NCI-H1417 (cell line): ENCODE data around the gene UQCRHL.
"Not testable (repeated sequence)": the region's sequence is repeated elsewhere in the genome, so short reads cannot be mapped to it uniquely, and the experiment has no call there.

ENCODE experiments used
- DNase-seq, 3 experiments: peaks; one replicate each; lab custom pipeline; 2025; lab: John Stamatoyannopoulos, UW

The UQCRHL gene

DNA sequence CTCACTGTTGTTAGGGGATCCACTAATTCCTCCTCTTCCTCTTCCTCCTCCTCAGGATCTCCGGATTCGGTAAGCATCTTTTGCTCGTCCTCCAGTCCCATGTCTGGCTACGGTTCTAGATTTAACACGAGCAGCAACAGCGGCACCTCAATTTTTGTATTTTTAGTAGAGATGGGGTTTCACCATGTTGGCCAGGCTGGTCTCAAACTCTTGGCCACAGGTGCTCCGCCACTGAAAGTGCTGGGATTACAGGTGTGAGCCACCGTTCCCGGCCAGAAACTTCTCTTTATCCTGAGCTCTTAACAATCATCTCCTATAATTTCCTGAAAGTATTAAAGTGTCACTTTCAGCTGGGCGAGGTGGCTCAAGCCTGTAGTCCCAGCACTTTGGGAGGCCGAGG, at the start of gene UQCRHL:
Gene UQCRHL (minus strand): TSS at position 101 of the 400 bp plus-strand sequence. CDS start 0 bp downstream, at position 101.
- DNase-seq, result peak in 1 of 3 experiments; percentile 34

DNA sequence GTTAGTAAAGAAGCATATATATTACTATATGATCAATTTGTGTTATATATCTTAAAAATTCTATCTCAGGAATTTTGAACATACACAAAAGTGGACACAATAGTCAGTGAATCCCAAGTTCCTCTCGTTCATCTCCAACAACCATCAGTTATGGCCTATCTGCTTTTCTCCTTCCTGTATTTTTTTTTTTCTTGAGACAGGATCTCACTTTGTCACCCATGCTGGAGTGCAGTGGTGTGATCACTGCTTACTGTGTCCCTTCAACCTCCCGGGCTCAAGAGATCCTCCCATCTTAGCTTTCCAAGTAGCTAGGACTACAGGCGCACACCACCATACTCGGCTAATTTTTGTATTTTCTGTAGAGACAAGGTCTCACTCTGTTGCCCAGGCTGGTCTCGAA, 49.4 kb upstream of the UQCRHL start:
- no peak for DNase-seq

DNA sequence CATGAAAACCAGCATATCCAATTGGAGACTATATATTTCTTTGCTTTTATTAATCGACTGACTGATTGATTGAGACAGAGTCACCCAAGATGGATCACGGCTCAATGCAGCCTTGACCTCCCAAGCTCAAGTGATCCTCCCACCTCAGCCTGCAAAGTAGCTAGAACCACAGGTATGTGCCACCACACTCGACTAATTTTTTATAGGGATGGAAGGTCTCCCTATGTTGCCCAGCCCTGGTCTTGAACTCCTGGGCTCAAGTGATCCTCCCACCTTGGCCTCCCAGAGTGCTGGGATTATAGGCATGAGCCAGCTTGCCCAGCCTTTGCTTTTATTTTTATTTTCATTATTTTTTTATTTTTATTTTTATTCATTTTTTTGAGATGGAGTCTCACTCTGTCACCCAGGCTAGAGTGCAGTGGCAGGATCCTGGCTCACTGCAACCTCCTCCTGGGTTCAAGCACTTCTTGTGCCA, 45.4 kb upstream of the UQCRHL start:
- no peak for DNase-seq

DNA sequence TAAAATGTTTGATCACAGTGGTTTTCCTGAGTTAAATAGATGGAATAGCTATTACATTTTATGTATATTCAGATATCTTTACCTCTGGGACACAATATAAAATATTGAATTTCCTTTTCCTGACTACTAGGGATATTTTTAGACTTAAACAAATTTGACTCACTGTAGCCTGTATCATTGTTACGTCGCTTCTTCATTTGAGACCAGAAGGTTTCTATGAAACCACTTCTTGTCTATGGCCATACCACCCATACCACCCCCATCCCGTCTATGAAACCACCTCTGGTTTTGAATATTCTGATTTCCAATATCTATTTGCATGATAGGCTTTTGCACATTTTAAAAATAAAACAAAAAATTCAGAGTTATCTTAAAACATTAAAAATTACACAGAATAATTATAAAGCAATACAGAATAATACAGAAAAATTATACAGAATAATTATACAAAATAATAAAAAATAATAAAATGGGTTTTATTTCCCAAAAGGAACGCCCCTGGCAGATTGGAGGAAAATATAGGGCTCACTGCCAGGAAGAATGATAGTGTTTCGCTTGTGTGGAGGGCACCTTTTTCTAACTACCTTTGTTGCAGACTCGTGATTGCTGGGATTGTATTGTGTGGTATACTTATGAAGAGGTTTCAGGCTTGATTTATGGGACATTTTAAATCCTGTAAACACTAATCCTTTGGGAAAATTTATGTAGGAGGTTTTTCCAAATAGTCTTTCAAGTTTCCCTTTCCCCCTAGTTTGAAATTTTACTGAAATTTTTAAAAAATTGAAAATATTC, 44.8 kb upstream of the UQCRHL start:
- peak in 1 of 3 experiments; percentile 32 for DNase-seq

DNA sequence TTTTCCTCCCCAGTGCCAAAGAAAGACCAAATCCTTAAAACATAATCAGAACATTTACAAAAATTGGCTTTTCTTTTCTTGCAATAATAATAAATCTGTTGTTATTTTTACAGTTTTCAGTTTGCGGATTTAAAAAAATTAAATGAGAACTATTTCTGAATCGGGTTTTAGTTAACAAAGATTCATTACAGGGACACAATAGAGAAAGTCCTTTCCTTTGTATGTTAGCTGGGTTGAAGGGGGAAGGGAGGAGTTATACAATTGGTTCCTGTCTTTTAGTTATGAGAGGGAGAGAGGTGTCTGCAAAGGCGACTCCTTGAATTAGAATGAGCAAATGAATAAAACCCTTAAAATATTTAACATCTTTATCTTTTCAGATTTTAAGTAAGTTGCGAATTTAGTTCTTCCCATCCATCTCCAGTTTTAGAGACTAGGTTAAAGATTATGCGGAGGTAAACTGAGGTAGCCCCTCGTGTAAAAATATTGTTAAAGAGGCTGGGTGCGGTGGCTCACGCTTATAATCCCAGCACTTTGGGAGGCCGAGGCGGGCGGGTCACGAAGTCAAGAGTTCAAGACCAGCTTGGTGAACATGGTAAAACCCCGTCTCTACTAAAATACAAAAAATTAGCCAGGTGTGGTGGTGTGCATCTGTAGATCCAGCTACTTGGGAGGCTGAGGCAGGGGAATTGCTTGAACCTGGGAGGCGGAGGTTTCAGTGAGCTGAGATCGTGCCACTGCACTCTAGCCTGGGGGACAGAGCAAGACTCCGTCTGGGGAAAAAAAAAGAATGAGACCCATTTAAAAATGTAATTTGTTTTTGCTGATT, 44.0 kb upstream of the UQCRHL start:
- DNase-seq, result peak in 2 of 3 experiments; percentile 15 to 62

DNA sequence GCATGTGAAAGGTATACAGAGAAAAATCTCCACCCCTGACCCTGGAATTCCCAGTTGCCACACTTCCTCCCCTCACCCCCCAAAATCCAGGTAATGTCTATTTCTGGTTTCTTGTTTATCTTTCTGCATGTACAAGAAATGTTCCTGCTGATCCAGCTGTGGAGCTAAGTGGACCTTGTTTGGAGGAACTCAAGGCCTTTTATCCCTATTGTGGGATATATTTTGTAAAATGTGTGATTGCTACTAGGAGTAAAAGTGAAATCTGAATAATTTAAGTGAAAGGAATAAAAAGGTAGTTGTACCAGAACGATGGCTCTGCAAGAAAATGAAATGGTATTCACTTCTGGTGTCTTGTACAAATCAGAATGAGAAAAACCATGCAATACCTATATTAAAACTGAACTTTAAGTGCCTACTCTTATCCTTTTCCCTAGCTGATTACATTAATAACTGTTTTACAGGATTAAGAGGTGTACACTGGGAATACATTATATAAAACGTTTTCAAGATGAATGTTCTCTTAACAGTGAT, 43.1 kb upstream of the UQCRHL start:
- DNase-seq, result peak in 2 of 3 experiments; percentile 23 to 68

DNA sequence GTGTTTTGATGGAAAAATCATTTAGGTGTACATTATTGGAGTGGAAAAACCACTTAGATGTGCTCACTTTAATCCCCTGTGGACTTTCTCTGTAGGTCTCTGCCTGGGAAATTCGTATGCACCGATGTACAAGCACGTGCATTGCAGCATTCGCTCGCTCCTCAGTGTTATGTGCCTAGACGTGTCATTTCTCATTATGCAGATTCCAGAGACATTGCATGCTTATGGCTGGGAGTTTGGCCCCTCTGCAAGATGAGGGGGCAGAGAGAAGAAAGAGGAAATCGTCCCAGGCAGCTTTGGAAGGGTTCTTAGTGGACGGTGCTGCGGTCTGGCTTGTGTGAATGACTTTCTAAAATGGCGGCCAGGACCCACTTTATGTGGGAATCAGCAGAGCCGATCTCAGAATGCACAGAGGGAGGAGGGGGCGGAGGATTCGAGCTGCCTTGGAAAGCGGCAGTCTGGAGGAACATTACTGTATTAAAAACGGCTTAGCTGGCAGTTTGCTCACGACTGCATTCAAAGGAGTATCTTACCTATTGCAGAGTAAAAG, 42.4 kb upstream of the UQCRHL start:
- DNase-seq, result peak; percentile 81 to 88 (median 82)

DNA sequence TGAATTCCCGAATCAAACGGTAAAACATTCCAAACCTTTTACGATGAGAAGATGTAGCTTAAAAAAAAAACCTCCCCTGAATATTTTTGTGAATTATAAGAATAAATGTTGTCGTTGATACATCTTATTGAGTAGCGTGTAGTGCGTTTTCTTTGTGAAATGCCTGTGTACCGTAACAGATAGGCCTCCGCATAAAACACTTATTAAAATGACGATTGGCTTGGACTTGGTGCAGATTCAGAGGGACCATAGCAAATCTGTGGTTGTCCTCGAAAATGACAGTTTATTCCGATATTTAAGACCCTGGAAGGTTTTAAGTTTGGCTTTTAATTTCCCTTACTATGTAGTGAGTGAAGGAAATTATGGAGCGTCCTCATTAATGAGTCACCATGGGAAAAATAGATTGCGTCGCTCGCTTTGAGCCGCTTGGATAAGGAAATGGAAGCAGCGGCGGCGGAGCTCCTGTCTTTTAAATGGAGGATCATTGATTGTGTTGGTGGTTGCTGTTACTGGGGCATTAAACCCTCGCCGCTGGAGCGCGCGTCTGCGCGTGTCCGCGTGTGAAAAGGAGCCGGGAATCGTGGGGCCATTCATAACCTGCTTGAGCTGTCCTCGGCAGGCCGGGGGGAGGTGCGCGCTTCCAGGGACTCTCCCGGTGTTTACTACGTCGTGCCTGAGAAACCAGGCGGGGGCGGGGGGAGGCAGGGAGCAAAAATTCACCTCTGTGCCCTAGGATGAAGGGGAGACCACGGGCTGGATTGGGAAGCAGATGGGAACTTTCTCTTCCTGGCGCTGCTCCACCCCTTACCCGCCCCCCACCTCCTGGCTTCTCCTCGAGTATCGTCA, 41.7 kb upstream of the UQCRHL start:
- DNase-seq, result peak; percentile 86 to 94 (median 89)

DNA sequence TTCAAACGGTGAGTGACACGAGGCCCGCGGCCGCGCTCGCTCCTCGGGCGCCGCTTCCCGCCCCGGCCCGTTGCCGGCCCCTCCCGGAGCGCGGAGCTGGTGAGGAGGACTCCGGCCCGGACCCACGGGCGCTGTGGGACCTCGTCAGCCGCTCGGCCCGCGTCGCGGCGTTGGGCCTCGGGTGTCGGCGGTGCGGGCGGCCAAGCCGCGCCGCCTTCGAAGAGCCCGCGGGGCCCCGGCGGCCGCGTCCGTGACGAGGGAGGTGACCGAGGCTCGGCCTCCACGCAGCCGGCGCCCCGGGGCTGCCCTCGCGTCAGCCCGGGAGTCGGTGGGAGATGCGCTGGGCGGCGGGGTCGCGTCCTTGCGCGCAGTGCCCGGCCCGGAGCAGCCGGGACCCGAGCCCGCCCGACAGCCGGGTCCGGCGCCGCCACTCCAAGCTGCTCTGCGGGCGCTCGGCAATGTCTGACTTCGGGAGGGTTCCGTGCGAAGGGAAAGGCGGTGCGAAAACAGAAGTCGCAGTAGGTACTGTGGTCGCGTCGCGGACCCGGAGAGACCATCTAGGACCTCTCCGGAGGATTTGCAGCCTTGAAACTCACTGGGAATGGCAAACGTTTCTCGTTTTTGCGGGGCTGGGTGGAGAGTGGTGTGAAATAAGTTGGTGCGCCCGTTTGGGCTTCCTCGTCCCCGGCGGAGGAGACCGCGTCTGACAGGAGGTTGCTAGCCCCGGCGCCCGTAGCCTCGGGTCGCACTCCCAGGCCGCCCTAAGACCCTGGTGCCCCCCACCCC, 40.9 kb upstream of the UQCRHL start:
- DNase-seq, result peak; percentile 43 to 74 (median 68)

DNA sequence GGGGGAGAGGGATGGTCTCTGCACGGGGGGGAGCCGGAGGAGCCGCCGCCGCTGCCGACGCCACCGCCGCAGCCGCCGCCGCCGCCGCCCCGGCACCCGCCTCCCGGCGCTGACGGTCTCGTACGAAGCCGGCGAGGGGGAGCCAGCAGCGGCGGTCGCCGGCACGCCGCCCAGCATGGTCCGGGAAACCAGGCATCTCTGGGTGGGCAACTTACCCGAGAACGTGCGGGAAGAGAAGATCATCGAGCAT, 40.4 kb upstream of the UQCRHL start:
- no peak for DNase-seq

DNA sequence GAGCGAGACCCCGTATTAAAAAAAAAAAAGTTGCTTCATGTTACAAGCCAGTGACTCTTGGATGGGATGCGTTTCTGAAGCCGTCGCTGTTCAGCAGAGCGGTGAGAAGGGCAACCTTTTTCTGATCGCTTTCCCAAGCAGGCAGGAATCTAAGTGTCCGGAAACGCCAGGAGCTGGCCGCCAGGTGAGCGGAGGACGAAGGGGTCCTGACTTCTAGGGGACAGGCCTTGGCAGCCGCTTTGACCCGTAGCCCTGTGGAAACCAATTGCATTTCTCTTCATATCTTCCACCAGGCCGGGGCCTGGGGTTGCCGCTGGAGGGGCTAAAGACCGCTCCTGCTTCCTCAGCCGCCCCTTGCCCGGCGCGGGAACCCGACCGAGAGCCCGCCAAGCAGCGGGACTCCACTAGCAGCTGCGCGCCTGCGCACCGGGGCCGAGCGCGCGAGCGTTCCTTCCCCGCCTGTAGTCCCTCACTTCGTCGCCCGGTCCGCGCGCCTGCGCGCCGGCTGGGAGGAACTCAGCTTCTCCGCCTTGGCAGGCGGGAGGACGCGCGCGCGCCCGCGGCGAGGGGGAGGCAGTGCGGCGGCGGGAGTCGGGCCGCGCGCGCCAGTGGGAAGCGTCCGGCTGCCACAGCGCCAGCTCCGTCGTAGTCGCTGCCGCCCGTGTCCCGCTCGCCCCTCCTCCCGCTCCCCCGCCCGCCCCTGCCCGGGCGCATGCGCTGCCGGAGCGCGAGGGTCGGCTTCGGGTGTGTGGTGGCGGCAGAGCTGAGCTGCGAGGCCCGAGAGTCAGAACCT, 39.8 kb upstream of the UQCRHL start, which contains the start of gene SPEN:
Gene SPEN (plus strand): TSS at position 608 of the 793 bp plus-strand sequence. CDS start 361 bp downstream, outside the sequence.
- peak; percentile 97 to 99 (median 98) for DNase-seq

DNA sequence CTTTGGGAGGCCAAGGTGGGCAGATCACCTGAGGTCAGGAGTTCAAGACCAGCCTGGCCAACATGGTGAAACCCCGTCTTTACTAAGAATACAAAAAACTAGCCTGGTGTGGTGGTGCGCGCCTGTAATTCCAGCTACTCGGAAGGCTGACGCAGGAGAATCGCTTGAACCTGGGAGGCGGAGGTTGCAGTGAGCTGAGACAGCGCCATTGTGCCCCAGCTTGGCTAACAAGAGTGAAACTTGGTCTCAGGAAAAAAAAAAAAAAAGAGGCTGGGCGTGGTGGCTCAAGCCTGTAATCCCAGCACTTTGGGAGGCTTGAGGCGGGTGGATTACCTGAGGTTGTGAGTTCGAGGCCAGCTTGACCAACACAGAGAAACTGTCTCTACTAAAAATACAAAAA, 38.6 kb upstream of the UQCRHL start:
- DNase-seq, result not testable (repeated sequence)

DNA sequence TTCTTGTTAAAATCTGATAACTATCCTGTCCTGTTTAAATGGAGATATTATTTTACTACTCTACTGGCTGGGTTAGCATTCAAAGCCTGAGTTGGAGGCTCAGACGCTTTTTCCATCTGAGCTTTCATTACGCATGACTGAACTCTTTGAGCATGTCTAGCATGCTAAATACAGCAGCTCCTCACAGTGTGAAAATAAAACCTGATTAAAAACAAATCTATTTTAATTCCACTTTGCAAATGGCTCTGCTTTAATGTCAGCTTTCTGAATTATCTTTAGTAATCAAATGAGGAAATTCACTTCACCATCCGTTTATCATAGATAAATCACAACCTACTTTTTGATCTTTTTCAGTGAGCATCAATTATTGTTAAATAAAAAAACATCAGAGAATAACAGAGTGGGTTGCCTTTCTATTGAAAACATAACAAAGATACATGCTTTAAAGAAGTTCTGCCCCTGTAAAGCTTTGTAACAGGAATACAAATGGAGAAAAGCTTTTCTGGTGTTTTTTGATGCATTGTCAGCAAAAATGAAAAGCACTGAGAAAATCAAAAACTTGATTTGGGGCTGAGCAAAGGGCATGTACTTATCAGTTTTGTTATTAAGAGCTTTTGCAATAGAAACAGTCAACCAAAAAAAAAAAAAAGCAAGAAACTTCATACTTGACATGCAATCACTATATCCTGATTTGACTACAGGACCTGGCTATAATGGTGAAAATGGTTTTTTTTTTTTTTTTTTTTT, 36.5 kb upstream of the UQCRHL start:
- DNase-seq, result peak; percentile 14 to 62 (median 41)

DNA sequence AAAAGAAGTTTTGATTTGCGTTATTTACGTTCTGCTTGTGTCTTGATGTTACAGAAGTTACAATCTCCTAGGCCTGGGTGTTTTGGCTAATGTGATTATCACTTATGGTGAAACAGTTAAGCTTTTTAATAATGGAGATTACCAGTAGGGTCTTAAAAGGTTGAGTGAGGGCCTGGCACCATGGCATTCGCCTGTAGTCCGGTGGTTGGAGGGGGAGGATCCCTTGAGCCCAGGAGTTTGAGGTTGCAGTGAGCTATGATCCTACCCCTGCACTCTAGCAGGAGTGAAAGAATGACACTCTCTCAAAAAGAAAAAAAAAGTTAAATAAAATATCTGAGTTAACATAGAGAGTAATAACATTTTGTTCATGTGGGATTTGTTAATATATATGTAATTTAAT, 31.3 kb upstream of the UQCRHL start:
- no peak for DNase-seq

DNA sequence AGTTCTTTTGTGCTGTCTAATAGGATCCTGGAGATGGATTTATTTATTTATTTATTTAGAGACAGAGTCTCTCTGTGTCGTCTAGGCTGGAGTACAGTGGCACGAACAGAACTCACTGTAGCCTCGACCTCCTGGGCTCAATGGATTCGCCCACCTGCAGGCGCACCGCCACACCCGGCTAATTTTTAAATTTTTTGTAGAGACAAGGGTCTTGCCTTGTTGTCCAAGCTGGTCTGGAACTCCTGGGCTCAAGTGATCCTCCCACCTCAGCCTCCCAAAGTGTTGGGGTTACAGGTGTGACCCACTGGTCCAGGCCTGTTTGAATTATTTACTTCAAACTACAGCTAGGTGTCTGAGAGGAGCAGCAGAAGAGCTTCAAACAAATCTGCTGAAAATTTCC, 30.5 kb upstream of the UQCRHL start:
- no peak for DNase-seq

DNA sequence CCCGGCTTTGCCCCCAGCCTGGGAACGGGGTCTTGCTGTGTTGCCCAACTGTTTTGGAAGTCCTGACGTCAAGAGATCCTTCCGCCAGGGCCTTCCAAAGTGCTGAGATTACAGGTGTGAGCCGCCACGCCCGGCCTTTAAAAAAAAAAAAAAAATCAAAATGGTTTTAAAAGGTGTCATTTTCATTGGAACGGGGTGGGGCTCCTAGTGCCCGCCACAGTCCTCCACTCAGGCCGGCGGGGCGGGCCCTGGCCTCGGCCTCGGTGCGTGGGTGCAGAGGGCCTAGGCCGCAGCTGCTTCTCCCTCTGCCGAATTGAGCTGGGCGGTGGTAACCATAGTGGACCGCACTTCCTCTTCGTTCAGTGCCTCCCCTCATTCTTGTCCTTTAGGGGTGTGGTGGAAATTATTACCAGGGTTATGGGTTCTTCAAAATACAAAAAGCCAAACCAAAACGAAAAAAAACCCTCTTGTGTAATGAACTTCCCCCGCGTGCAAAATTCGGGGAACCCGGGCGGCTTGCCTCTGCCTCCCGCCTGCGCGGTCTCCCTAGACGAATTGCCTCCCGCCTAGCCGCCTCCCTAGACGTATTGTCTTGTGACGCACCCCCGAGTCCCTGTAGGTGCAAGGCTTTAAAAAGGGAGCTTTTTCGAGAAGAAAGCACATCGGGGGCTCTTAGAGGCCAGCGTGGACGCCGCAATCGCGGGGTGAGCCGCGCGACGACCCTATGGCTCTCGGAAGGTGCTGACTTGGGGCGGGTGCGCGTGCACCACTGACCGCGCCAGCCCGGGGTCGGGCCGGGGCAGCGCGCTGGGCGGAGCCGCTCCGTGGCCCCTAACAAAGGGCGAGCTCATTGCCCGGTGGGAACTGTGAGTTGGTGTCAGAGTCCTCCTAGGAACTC, 29.6 kb upstream of the UQCRHL start:
- DNase-seq, result no peak

DNA sequence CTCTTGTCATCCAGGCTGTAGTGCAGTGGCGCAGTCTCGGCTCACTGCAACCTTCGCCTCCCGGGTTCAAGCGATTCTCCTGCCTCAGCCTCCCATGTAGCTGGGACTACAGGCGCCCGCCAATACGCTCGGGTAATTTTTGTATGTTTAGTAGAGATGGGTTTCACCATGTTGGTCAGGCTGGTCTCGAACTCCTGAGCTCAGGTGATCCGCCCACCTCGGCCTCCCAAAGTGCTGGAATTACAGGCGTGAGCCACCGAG, 29.0 kb upstream of the UQCRHL start:
- DNase-seq, result not testable (repeated sequence)

DNA sequence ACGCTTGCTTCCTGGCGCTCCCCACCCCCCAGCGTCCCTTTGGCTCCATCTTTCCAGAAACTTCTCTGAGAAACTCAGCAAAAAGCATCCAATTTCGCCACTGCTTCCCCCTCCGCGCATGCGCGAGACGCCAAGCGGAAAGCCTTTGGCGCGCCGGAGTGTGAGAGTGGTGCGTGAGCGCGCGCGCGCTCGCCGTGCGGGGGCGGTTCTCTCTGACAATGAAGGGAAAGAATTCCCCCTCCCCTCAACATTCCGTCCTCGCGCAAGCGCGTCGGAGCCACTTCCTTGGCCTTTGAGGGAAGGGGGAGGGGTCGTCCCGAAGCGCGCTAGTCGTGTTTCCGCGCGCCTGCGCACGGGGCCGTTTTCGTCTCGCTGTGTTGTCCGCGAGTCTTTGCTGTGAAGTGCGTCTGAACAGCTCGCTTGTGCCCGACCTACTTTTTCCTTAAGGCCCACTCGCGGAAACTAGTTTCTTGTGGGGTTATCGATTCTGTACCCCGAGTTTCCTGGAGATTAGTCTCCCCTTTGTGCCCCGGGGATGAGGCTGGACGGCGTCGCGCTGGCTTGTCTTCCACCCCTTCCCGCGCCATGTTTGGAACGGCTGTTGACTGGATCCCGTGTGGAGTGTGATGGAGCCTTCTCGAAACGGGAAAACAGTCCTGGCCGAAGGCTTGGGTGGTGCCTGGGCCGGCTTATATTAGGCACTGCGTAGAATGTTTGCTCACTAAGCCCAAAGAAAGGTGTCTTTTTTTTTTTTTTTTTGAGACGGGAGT, 28.5 kb upstream of the UQCRHL start:
- peak; percentile 99 for DNase-seq
